GM13976 (cell line): ENCODE results near the gene ATG2A.

Experiments used
- DNase-seq: peaks from one replicate; pipeline ENCODE4 v3.0.0; 2012; ENCODE audit warnings: low spot score
- CTCF ChIP-seq: IDR thresholded peaks from 2 replicates; pipeline ENCODE4 v1.5.1; 2012; ENCODE audit warnings: borderline replicate concordance, mild to moderate bottlenecking; ENCODE audit not compliant: insufficient read depth; ENCODE audit errors: extremely low read depth, missing control alignments, control extremely low read depth
- in situ Hi-C: fragments of 300-500 bp; cut with MboI; formaldehyde crosslinking; loops from one replicate; pipeline ENCODE4 v1.12.0; 2022; ENCODE audit warnings: low sequenced_read_pairs, mixed read lengths, inconsistent platforms; ENCODE audit not compliant: unreplicated experiment

Gene ATG2A

GRCh38 chr11:64947208-64947814 lies 30.3 kb upstream of the ATG2A start:
- TF ChIP-seq CTCF: no peak
- DNase-seq: no peak

GRCh38 chr11:64936539-64936938 lies 19.5 kb upstream of the ATG2A start:
- DNase-seq: no peak
- no peak for TF ChIP-seq CTCF
- in situ Hi-C loops: no loop called here

More at GRCh38 chr11:64947208-64947814, 30.3 kb upstream of the ATG2A start:
- in situ Hi-C loops: no loop called here

- DNase-seq: peak; percentile 14
- in situ Hi-C loops: no loop called here
- TF ChIP-seq CTCF: no peak
Measured at GRCh38 chr11:64935359-64936081, 18.5 kb upstream of the ATG2A start, which contains the start of gene GPHA2. TSS of gene GPHA2 (minus strand) at chr11:64935893. CDS start at chr11:64935460, 433 bp downstream.

GRCh38 chr11:64934682-64935358 lies 17.8 kb upstream of the ATG2A start:
- TF ChIP-seq CTCF: no peak
- DNase-seq: peak; percentile 16
- in situ Hi-C loops: no loop called here

GRCh38 chr11:64933935-64934681 lies 17.1 kb upstream of the ATG2A start:
- in situ Hi-C loops: no loop called here
- TF ChIP-seq CTCF: no peak
- DNase-seq: peak; percentile 18
